ENCODE results near the gene PRKCH.
A peak's percentile ranks its signal among the peaks of the same experiment; 100 is the strongest.

The PRKCH gene

DNA sequence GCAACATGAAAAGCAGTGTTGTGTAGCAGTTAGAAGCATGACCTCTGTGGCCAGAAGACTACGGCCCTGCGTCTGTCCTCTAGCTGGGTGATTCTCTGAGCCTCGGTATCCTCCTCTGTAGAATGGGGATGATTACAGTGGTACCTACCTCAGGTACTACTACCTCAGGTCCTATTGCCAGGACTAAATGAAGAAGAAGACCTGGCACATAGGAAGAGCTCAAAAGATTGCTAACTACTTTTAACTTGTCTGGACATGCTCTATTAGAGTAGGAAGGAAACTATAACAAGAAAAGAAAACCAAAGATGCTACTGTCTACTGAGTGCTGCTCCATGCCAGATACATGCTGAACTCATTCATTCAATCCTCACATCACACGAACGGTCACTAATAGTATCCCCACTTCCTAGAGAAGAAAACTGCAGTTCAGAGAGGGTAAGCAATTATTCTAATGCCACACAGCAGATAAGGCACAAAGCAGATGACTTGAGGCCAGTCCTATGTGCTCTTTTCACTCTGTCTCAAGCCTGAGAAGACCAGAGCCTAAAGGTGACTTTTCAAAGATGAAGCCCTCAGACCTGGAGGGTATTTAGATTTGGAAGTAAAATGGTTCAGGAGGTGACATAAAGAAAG, 265.8 kb downstream of the PRKCH start (continued):
- no peak for TF ChIP-seq ELK4 (IDR thresholded peaks at IDR 0.05; ENCODE audit: borderline replicate concordance, low read depth, low read length)
- TF ChIP-seq ZNF580 (tag by site-specific recombination; IDR thresholded peaks at IDR 0.05): peak; percentile 72; the same call in 1 of the 2 replicates
- TF ChIP-seq ZNF366 (tag by site-specific recombination; conservative IDR thresholded peaks at IDR 0.05): no peak
- TF ChIP-seq REST (tag by site-specific recombination; IDR thresholded peaks at IDR 0.05): no peak
- no peak for TF ChIP-seq ZNF48 (tag by site-specific recombination; IDR thresholded peaks at IDR 0.05)
- TF ChIP-seq, protein P1, sequence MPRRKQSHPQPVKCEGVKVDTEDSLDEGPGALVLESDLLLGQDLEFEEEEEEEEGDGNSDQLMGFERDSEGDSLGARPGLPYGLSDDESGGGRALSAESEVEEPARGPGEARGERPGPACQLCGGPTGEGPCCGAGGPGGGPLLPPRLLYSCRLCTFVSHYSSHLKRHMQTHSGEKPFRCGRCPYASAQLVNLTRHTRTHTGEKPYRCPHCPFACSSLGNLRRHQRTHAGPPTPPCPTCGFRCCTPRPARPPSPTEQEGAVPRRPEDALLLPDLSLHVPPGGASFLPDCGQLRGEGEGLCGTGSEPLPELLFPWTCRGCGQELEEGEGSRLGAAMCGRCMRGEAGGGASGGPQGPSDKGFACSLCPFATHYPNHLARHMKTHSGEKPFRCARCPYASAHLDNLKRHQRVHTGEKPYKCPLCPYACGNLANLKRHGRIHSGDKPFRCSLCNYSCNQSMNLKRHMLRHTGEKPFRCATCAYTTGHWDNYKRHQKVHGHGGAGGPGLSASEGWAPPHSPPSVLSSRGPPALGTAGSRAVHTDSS (tag by site-specific recombination; IDR thresholded peaks at IDR 0.05): no peak

DNA sequence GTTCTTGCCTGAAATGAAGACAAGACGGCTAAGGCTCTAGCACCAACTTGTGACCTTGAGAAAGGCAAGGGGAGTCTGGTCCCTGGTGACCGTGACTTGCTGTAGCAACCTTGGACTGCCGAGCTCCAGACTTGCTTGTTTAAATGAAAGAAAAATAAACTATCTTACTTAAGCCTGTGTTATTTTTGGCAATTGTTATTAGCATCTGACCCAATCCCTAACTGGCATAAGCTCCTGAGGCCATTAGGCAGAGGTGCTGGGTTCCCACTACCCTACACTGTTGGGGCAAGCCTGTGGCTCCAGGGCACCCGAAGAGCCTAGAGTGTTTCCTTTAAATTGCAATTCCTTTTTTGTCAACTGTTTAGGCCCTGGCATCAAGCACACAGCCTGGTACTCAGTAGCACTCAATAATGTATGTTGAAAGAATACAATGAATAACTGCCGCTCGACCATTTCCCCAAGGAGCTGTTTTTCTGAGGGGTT, 267.1 kb downstream of the PRKCH start:
- CTCF ChIA-PET: interaction anchor here (0.6 to 0.7 kb wide), 2 partner anchors 10 to 18 kb away, joined by 3 read pairs; no protein-coding TSS in a partner anchor
- TF ChIP-seq ZNF366 (tag by site-specific recombination; conservative IDR thresholded peaks at IDR 0.05): 0 out of 2 replicates have a peak, but pooled peaks have one; percentile 33
- no peak for TF ChIP-seq PRDM2 (tag by site-specific recombination; IDR thresholded peaks at IDR 0.05; ENCODE audit: borderline replicate concordance)
- TF ChIP-seq, protein P2, sequence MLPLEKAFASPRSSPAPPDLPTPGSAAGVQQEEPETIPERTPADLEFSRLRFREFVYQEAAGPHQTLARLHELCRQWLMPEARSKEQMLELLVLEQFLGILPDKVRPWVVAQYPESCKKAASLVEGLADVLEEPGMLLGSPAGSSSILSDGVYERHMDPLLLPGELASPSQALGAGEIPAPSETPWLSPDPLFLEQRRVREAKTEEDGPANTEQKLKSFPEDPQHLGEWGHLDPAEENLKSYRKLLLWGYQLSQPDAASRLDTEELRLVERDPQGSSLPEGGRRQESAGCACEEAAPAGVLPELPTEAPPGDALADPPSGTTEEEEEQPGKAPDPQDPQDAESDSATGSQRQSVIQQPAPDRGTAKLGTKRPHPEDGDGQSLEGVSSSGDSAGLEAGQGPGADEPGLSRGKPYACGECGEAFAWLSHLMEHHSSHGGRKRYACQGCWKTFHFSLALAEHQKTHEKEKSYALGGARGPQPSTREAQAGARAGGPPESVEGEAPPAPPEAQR (tag by site-specific recombination; IDR thresholded peaks at IDR 0.05): no peak
- no peak for TF ChIP-seq ZSCAN4 (tag by site-specific recombination; IDR thresholded peaks at IDR 0.05)
- TF ChIP-seq ZXDB (tag by site-specific recombination; IDR thresholded peaks at IDR 0.05): peak; percentile 31; the same call in 1 of the 2 replicates
- peak; percentile 88 for TF ChIP-seq ZBTB48 (tag by site-specific recombination; IDR thresholded peaks at IDR 0.05)
- TF ChIP-seq HOXD13 (CRISPR knock-in tag; IDR thresholded peaks at IDR 0.05; ENCODE audit: borderline replicate concordance): no peak
- TF ChIP-seq ZNF133 (tag by site-specific recombination; IDR thresholded peaks at IDR 0.05): no peak
- TF ChIP-seq ZBTB1 (tag by site-specific recombination; IDR thresholded peaks at IDR 0.05): no peak
- 0 out of 2 replicates have a peak, but pooled peaks have one; percentile 30 for TF ChIP-seq TRIM28 (IDR thresholded peaks at IDR 0.05; ENCODE audit: borderline replicate concordance, low read length)
- 0 out of 2 replicates have a peak, but pooled peaks have one; percentile 22 for TF ChIP-seq ZBTB44 (tag by site-specific recombination; IDR thresholded peaks at IDR 0.05)
- peak; percentile 84 for TF ChIP-seq ZBTB17 (tag by site-specific recombination; IDR thresholded peaks at IDR 0.05)

More for the DNA sequence above, 267.1 kb downstream of the PRKCH start:
- no peaks in the 10 kb centered on the region for H3K9me3 ChIP-seq (ENCODE audit: control insufficient read depth, insufficient read depth, low read depth, low read length)
- H3K4me1 ChIP-seq (ENCODE audit: control insufficient read depth, insufficient read depth, low read length): peaks cover 25% of the 10 kb centered on the region
- H3K36me3 ChIP-seq (ENCODE audit: control insufficient read depth in 2 of 2, insufficient read depth in 1 of 2, low read length in 2 of 2): no peaks in the 10 kb centered on the region
- H3K27ac ChIP-seq (ENCODE audit: extremely low read depth, low read depth, low read length): peak overlapping the region; percentile 20
- H3K4me3 ChIP-seq (ENCODE audit: low read depth, low read length): no peak overlapping the region
- POLR2A ChIA-PET: no interaction called here
